CD4-positive, alpha-beta T cell treated with Interferon alpha-2 for 1 hour (primary cell): ENCODE measurements around the gene HOXC4.

Experiments used
- DNase-seq, 2 donors: peaks; one replicate each; pipeline ENCODE4 v3.0.0-alpha.2; 2020 to 2022

Gene HOXC4

DNA sequence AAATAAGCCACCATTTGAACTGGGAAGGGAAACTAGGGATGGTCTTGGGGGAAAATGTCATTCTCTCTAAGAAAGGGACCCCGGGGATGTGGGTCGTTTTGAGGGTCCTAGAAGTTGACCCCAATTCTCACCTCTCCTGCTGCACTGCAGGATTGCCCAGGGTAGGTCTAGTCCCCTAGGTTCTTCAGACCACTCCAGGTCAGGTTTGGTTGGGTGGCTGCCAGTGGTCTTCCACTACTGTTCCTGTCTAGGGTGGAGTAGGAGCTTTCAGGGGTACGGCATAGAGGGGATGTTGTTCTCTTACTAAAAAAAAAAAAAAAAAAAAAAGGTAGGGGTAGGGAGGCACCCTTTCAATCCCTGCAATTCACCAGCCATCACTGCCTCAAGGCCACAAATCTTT is 37.6 kb upstream of the HOXC4 start:
- no peak for DNase-seq

- DNase-seq = no peak
Observed at GRCh38 chr12:54016478-54016964, 37.1 kb upstream of the HOXC4 start.

DNA sequence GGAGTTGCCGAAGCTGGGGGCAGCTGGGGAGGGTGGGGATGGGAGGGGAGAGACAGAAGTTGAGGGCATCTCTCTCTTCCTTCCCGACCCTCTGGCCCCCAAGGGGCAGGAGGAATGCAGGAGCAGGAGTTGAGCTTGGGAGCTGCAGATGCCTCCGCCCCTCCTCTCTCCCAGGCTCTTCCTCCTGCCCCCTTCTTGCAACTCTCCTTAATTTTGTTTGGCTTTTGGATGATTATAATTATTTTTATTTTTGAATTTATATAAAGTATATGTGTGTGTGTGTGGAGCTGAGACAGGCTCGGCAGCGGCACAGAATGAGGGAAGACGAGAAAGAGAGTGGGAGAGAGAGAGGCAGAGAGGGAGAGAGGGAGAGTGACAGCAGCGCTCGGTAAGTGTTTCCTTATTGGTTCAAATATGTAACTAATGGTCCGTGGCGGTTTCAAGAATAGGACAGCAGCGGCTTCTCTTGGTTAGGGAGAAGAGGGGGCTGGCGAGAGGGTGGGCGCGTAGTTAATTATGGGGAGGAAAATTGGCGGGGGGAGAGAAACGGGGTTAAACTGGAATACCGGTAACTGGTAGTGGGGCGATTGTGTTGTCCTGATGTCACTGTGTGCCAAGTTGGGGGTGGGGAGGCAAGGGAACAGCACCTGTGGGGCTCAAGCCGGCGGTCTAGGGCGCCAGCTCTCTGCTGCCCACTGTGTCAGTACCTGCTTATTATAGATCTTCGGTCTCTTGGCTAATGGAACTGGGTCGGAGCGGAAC is 36.4 kb upstream of the HOXC4 start:
- DNase-seq = no peak

DNA sequence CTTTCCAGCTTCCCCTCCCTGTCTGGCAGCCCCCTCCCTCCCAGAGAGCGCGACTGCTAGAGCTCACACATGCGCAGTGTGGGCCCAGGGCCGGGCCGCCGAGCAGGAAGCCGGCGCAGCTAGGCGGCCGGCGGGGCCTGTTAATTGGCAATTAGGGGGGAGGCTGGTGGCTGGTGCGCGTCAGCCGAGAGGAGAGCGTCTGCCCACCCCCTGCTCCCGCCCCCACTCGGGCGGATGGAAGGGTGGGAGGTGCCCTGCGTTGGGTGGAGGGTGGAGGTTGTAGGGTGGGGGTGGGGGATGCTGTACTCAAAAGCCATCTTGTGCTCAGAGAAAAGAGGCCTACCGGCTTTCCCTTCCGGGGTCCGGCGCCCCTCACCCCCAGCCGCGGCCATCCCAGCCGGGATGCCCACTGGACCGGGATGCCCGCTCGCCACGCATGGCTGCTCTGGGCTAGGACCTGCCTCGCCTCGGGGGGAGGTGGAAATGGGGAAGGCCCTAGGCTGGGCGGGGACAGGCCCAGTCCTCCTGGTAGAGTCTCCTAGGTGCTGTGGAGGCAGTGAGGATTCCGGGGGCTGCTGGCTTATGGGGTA is 35.7 kb upstream of the HOXC4 start:
- peak; percentile 83 to 85 for DNase-seq

DNA sequence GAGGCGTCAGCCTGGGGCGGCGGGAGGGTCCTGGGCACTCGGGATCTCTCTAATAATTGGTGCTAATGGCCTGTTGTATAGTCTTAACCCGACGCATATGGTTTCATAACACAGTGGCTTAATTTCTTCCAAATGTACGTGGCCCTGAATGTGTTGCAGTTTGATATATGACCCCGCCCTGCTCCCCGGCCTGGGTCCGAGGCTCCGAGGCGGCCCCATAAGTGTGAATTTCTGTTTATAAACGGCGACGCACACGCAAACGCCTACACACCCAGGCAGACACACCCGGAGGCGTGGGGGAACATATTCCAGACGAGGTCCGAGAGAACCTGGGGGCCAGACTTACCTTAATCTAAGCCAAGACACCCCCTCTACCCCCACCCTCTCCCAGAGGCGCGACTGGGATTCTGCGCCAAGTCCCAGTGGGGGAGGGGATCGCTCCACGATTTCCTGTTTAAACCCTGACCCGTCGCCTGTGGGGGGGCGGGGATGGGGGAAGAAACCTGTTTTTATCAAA is 35.1 kb upstream of the HOXC4 start:
- no peak for DNase-seq

GRCh38 chr12:54019091-54019811 is 34.4 kb upstream of the HOXC4 start:
- DNase-seq = no peak

GRCh38 chr12:54019924-54020590 is 33.6 kb upstream of the HOXC4 start:
- no peak for DNase-seq

GRCh38 chr12:54020591-54021405 is 32.8 kb upstream of the HOXC4 start:
- DNase-seq = no peak

- DNase-seq = no peak
Observed at GRCh38 chr12:54021432-54022013, 32.1 kb upstream of the HOXC4 start.

DNA sequence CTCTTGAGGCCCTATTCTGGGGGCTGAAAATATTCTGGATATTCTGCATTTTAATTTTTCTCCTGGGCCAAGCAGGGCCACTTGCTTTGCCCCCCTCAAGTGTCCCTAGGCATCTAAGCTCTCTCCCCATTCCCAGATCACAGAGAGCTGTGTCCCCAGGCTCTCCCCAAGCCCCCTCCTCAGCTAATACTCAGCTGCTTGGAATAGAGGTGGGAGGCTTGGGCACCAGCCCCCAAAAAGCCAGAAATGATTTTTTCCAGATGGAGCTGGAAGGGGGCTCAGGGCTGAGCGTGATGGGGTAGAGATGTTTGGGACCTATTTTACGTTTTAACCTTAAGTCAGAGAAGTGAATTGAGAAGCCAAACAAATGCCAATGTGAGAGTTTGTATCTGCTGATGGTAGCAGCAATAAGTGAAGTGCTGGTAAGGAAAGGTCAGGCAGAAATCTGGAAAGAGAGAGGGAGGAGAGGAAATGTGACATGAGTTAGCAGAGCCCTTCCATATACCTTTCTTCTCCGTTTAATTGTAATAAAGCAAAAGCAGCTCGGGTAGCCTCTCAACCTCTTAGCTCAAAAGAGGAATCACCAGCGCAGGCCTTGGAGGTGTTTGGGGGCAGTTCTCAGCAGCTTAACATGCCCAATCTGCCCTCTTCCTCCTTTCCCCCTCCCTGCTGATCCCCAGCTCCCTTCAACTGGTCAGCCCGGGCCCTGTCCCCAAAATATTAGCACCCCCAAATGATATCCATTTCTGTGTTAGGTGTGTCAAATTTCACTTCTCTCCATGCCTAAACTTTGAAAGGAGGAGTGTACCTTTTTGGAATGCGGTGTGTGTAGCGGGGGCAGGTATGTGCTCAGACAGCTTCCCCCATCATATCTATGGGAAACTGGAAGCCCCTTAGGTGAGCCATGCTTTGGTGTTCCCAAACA is 30.4 kb upstream of the HOXC4 start:
- DNase-seq = no peak

GRCh38 chr12:54024127-54024526 is 29.5 kb upstream of the HOXC4 start:
- DNase-seq = no peak

DNA sequence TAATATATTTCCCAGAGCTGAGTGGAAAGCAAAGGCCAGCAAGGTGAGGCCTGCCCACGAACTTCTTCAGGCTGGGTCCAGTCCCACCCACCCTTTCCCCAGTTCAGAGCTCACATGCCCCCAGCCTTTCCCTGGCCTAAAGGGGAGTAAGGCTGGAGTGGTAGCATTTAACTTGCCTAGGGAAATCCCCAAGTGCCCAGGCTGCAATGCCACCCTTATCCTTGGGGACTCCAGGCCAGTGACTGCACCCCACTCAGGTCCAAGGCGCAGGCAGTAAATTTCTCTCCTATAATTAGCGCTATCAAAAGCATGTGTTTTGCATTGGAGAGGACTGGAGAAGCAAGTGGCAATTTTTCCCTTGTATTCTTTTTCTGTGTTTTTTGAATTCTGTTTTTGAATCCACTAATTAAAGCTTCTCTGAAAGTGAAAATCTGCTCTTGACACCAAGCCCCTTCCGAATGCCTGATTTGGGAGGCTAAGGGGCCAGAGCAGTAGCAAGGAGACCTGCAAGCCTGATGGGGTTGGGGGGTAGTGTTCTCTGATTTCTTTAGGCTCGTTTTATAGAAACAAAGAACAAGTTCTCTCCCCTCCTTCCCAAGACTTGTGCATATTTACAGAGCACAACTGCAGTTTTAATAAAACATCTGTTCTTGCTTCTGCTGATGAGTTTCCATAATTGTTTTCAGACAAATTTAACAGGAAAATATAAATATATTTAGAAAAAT is 28.9 kb upstream of the HOXC4 start:
- DNase-seq = no peak

DNA sequence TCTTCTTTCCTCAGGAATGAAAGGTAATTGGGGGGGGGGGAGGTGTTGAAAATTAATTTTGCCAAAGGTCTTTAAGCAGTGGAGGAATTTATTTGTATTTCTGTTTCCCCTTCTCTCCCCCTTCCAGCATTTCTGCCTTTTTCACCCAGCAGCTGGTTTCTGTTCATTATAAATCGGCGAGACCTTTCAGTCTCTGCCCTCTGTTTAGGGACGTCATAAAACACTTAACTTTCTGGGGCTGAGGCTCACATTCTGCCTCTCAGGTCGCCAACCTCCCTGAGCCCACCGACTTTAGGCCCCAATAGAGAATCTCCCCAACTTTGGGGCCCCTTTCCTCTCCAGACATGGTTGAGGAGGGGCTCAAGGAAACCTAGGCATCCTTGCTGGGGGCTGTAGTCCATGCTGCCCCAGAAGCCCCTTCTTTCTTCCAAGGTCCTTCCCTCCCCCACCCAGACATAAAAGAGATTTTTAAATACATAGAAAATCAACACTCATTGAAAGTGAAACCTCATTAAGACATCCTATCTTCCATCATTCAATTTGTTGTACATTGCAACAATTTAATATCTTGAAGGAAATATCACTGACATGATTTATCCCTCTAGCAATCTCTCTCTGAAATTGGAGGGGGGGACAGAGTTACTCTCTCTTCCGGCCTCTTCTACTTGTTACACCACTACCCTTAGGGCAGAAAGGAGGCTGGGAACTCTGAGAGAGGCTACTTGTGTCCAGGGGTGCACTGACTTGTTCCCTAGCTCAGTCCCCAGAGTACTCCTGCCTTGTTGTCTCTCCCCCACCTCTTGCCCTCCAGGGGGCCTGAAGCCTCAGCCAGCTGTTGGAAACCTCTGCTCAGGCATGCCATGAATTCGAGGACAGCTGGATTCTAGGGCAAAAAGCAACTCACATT is 27.9 kb upstream of the HOXC4 start:
- no peak for DNase-seq

DNA sequence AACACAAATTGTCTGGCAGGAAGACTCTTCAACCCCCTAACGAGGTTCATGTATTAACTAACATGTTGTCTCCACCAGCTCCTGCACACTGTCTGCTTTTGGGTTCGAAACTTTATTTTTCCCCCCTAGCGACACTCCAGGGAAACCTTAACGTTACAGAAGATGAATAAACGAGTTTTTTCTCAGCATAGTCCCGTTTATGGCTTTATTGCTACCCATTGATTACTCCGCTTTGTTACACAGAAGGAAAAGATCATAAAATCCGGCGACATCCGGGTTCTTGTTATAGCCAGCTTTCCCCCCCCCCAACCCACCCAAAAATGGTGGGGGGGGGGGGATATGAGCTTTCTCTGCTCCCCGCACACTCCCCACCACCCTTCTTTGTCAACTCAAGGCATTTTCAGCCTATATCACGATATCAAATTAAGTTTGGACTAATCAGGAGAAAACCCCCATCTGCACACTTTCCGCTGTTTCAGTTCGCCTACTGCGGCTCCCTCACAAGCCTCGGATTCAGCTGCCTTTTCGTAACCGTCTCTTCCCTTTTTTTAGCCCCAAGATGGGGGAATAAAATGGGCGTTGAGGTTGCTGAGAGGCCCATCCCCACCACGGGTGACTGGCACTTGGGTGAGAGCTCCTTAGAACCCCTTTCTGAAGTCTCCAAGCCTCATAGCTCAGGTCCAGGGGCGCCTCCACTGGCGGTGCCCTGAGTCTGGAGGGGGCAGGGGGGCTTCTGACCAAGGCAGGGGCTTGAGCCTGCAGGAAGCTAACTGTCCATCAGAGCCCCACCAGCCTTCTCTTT is 26.8 kb upstream of the HOXC4 start:
- DNase-seq = no peak

- no peak for DNase-seq
Observed at GRCh38 chr12:54027442-54027786, 26.2 kb upstream of the HOXC4 start.

GRCh38 chr12:54028314-54029201 is 25.1 kb upstream of the HOXC4 start, which contains the start of gene HOXC6:
HOXC6 (plus strand) TSS chr12:54028440; CDS start chr12:54028522, 82 bp downstream.
- DNase-seq = no peak
